ENCODE measurements around the gene FZD8.

DNA sequence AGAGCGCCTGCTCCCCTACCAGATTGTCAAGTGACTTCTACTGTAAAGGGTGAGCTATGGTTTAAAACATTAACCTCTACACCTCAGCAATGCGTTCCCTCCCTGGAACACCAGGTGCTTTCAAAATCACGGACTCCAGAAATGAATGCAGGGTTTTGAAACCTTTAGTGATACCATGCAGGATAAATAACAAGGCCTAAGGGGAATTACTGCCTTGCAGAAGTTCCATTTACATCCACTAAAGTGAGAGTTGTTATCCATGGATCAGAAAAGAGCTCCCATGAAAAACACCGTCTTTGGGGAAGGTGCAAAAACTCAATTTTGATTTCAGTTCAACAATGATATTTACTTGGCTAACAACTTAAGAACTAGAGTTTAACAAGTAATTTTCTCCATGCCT, 4.0 kb downstream of the FZD8 start:
- TF ChIP-seq CTCF (optimal IDR thresholded peaks at IDR 0.05 in 1 of 3, IDR thresholded peaks at IDR 0.05 in 1 of 3, conservative IDR thresholded peaks at IDR 0.05 in 1 of 3; ENCODE audit: extremely low read depth in 1 of 3, insufficient read depth in 2 of 3, low read length in 3 of 3) = no peak
- no peak for TF ChIP-seq EZH2 (IDR thresholded peaks at IDR 0.05; ENCODE audit: low read length)

Data from keratinocyte (primary cell).